ENCODE measurements around the gene SHB.

DNA sequence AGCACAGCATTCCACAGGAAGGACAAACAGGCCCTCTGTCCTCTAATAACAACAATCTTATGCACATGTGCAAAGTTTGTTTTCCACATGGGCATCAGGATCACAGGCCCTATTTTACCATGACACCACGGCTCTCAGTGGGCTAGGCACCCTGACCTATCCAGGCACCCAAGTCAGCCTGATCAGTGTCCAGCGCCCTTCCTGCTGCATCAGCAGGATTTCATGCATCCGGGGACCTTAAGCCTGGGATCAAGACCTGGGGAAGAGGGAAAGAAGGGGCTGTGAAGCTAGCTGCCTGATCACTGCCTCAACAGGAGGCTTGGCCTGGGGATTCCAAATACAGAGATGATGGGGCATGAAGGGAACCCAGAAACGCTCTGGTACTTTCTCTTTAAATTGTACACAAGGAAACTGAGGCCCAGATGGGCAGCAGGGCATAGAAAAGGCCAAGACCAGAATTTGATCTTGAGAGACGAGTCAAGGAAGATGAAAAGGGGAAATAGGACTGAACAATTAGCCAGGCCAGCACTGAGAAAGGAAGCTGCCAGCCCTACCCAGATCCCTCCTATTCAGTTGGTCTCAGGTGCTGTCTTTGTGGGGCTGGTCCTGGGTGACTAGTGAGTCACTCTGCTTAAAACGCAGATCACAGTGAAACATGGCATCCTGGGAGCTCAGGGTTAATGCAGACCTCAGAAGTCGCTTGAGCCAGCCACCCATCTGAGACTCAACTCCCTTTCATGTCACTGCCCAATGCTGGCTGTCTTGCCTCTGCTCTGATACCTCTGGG, 57.9 kb downstream of the SHB start:
- TF ChIP-seq EP300 (IDR thresholded peaks at IDR 0.05) (no peak), MYC (IDR thresholded peaks at IDR 0.05; ENCODE audit: borderline replicate concordance, low read length) (no peak), RAD21 (conservative IDR thresholded peaks at IDR 0.05 in 1 of 2, IDR thresholded peaks at IDR 0.05 in 1 of 2) (no peak), POLR2A (IDR thresholded peaks at IDR 0.05; ENCODE audit: low read length) (no peak), CEBPB (IDR thresholded peaks at IDR 0.05) (no peak), BHLHE40 (IDR thresholded peaks at IDR 0.05; ENCODE audit: low read depth, low read length) (no peak), GATA3 (IDR thresholded peaks at IDR 0.05; ENCODE audit: borderline replicate concordance) (no peak), HDAC2 (IDR thresholded peaks at IDR 0.05) (no peak), MAZ (IDR thresholded peaks at IDR 0.05; ENCODE audit: borderline replicate concordance, low read depth, low read length) (no peak), JUNB (IDR thresholded peaks at IDR 0.05) (no peak), POLR2AphosphoS2 (conservative IDR thresholded peaks at IDR 0.05; ENCODE audit: low read length) (no peak)
- TF ChIP-seq, protein P1, sequence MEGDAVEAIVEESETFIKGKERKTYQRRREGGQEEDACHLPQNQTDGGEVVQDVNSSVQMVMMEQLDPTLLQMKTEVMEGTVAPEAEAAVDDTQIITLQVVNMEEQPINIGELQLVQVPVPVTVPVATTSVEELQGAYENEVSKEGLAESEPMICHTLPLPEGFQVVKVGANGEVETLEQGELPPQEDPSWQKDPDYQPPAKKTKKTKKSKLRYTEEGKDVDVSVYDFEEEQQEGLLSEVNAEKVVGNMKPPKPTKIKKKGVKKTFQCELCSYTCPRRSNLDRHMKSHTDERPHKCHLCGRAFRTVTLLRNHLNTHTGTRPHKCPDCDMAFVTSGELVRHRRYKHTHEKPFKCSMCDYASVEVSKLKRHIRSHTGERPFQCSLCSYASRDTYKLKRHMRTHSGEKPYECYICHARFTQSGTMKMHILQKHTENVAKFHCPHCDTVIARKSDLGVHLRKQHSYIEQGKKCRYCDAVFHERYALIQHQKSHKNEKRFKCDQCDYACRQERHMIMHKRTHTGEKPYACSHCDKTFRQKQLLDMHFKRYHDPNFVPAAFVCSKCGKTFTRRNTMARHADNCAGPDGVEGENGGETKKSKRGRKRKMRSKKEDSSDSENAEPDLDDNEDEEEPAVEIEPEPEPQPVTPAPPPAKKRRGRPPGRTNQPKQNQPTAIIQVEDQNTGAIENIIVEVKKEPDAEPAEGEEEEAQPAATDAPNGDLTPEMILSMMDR (IDR thresholded peaks at IDR 0.05) = no peak
- TF ChIP-seq, protein P2, sequence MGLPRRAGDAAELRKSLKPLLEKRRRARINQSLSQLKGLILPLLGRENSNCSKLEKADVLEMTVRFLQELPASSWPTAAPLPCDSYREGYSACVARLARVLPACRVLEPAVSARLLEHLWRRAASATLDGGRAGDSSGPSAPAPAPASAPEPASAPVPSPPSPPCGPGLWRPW (IDR thresholded peaks at IDR 0.05) = no peak
- TF ChIP-seq, protein P3, sequence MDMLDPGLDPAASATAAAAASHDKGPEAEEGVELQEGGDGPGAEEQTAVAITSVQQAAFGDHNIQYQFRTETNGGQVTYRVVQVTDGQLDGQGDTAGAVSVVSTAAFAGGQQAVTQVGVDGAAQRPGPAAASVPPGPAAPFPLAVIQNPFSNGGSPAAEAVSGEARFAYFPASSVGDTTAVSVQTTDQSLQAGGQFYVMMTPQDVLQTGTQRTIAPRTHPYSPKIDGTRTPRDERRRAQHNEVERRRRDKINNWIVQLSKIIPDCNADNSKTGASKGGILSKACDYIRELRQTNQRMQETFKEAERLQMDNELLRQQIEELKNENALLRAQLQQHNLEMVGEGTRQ (IDR thresholded peaks at IDR 0.05) = no peak

Data from A549 (cell line).